T-helper 2 cell treated with Interferon-gamma antibody and Interleukin-4, amounts not matched to agents 5 μg/mL and 100 μg/mL, for 36 hours (primary cell): ENCODE results near the gene TUBD1.
A peak's percentile ranks its signal among the peaks of the same experiment; 100 is the strongest.
"Not testable (repeated sequence)": the region's sequence is repeated elsewhere in the genome, so short reads cannot be mapped to it uniquely, and the experiment has no call there.

Experiments
- DNase-seq: peaks from one replicate; pipeline ENCODE4 v3.0.0; 2021; ENCODE audit warnings: low spot score
- H3K27ac Mint-ChIP-seq: one replicate; pipeline ENCODE4 v1.8.0; 2021; ENCODE audit warnings: mild to moderate bottlenecking, mixed read lengths
- H3K27me3 Mint-ChIP-seq: one replicate; pipeline ENCODE4 v1.8.0; 2021; ENCODE audit warnings: low read depth, mixed read lengths
- H3K36me3 Mint-ChIP-seq: one replicate; pipeline ENCODE4 v1.8.0; 2021; ENCODE audit warnings: low read depth, mixed read lengths
- H3K4me1 Mint-ChIP-seq: one replicate; pipeline ENCODE4 v1.8.0; 2021; ENCODE audit warnings: low read depth, mixed read lengths
- H3K4me3 Mint-ChIP-seq: one replicate; pipeline ENCODE4 v1.8.0; 2022; ENCODE audit warnings: mild to moderate bottlenecking, moderate library complexity, mixed read lengths
- H3K9me3 Mint-ChIP-seq: one replicate; pipeline ENCODE4 v1.8.0; 2021; ENCODE audit warnings: mixed read lengths

TUBD1 gene

DNA sequence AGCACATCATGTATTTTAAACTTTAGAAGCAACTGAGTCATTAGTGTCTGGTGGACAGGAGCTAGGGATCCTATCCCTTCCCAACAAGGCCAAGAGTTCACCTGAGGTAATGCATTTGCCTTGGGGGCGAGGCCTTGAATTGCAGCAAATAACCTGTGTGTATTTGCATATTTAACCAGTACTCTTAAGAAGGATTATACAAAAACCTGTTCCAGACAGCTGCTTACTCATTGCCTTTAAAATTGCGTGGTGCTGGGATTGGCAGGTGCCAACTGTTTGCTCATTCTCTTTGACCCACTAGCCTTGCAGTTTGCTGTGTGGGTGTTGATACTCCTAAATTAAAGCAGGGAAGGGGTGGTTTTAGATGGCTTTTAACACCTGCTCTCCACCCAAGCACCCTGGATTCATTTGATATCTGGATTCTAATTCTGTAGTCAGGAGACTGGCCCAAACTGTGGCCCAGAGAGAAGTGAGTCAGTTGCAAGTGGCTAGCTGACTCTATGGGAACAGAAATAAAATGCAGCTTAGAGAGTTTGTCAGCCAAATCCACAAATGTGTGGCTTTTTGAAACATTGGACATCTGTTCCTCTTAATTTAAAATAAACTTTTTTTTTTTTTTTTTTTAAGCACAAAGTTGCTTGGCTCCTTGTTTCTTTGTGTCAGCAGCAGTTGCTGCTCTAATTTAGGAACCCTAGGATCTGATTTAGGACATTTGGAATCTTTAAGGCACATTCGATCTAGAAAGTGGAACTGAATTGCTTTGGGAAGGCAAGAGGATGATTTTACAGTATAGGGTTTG lies 46.9 kb downstream of the TUBD1 start:
- DNase-seq = no peak
- H3K27ac Mint-ChIP-seq = peak overlapping the region; percentile 87
- H3K9me3 Mint-ChIP-seq = no peaks in the 10 kb centered on the region
- H3K36me3 Mint-ChIP-seq = peaks cover 26% of the 10 kb centered on the region
- peak overlapping the region; percentile 49 for H3K4me3 Mint-ChIP-seq
- H3K4me1 Mint-ChIP-seq = peaks cover 54% of the 10 kb centered on the region
- peaks cover 2% of the 10 kb centered on the region for H3K27me3 Mint-ChIP-seq

GRCh38 chr17:59844884-59845594 lies 47.7 kb downstream of the TUBD1 start:
- Mint-ChIP-seq H3K4me3 (peak overlapping the region; percentile 49), H3K36me3 (peaks cover 33% of the 10 kb centered on the region), H3K4me1 (peaks cover 54% of the 10 kb centered on the region), H3K27me3 (peaks cover 2% of the 10 kb centered on the region), H3K27ac (peak overlapping the region; percentile 76), H3K9me3 (no peaks in the 10 kb centered on the region)
- DNase-seq = no peak

- H3K36me3 Mint-ChIP-seq = peaks cover 53% of the 10 kb centered on the region
Observed at GRCh38 chr17:59842901-59843652, 49.7 kb downstream of the TUBD1 start.

GRCh38 chr17:59841882-59842263 lies 50.9 kb downstream of the TUBD1 start:
- peaks cover 57% of the 10 kb centered on the region for H3K36me3 Mint-ChIP-seq
- H3K27me3 Mint-ChIP-seq, DNase-seq, H3K9me3 Mint-ChIP-seq: not testable (repeated sequence)
- peak overlapping the region; percentile 99 for H3K4me3 Mint-ChIP-seq
- H3K4me1 Mint-ChIP-seq = peaks cover 41% of the 10 kb centered on the region
- H3K27ac Mint-ChIP-seq = peak overlapping the region; percentile 99

More at GRCh38 chr17:59842901-59843652, 49.7 kb downstream of the TUBD1 start:
- H3K27ac Mint-ChIP-seq = peak overlapping the region; percentile 99
- H3K9me3 Mint-ChIP-seq = no peaks in the 10 kb centered on the region
- peak overlapping the region; percentile 99 for H3K4me3 Mint-ChIP-seq
- peak; percentile 72 for DNase-seq
- peaks cover 7% of the 10 kb centered on the region for H3K27me3 Mint-ChIP-seq
- peaks cover 44% of the 10 kb centered on the region for H3K4me1 Mint-ChIP-seq

GRCh38 chr17:59841091-59841881 lies 51.5 kb downstream of the TUBD1 start:
- Mint-ChIP-seq H3K36me3 (peaks cover 57% of the 10 kb centered on the region), H3K4me1 (peaks cover 41% of the 10 kb centered on the region), H3K27ac (peak overlapping the region; percentile 99), H3K4me3 (peak overlapping the region; percentile 99)
- DNase-seq, H3K9me3 Mint-ChIP-seq, H3K27me3 Mint-ChIP-seq: not testable (repeated sequence)

GRCh38 chr17:59840329-59841090 lies 52.2 kb downstream of the TUBD1 start:
- Mint-ChIP-seq H3K4me1 (peaks cover 35% of the 10 kb centered on the region), H3K36me3 (peaks cover 58% of the 10 kb centered on the region), H3K4me3 (peak overlapping the region; percentile 99), H3K9me3 (no peaks in the 10 kb centered on the region), H3K27ac (peak overlapping the region; percentile 99), H3K27me3 (peaks cover 7% of the 10 kb centered on the region)
- DNase-seq = no peak

DNA sequence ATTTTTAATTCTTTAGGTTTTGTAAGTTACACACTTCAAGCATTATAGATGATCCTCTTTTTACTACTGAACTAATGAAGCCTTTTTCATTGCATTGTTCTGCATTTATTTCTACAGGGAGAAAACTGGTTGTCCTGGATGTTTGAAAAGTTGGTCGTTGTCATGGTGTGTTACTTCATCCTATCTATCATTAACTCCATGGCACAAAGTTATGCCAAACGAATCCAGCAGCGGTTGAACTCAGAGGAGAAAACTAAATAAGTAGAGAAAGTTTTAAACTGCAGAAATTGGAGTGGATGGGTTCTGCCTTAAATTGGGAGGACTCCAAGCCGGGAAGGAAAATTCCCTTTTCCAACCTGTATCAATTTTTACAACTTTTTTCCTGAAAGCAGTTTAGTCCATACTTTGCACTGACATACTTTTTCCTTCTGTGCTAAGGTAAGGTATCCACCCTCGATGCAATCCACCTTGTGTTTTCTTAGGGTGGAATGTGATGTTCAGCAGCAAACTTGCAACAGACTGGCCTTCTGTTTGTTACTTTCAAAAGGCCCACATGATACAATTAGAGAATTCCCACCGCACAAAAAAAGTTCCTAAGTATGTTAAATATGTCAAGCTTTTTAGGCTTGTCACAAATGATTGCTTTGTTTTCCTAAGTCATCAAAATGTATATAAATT lies 53.0 kb downstream of the TUBD1 start:
- H3K4me1 Mint-ChIP-seq = peaks cover 27% of the 10 kb centered on the region
- peak overlapping the region; percentile 99 for H3K4me3 Mint-ChIP-seq
- H3K27me3 Mint-ChIP-seq = peaks cover 7% of the 10 kb centered on the region
- H3K9me3 Mint-ChIP-seq = no peaks in the 10 kb centered on the region
- peaks cover 58% of the 10 kb centered on the region for H3K36me3 Mint-ChIP-seq
- no peak for DNase-seq
- peak overlapping the region; percentile 99 for H3K27ac Mint-ChIP-seq

DNA sequence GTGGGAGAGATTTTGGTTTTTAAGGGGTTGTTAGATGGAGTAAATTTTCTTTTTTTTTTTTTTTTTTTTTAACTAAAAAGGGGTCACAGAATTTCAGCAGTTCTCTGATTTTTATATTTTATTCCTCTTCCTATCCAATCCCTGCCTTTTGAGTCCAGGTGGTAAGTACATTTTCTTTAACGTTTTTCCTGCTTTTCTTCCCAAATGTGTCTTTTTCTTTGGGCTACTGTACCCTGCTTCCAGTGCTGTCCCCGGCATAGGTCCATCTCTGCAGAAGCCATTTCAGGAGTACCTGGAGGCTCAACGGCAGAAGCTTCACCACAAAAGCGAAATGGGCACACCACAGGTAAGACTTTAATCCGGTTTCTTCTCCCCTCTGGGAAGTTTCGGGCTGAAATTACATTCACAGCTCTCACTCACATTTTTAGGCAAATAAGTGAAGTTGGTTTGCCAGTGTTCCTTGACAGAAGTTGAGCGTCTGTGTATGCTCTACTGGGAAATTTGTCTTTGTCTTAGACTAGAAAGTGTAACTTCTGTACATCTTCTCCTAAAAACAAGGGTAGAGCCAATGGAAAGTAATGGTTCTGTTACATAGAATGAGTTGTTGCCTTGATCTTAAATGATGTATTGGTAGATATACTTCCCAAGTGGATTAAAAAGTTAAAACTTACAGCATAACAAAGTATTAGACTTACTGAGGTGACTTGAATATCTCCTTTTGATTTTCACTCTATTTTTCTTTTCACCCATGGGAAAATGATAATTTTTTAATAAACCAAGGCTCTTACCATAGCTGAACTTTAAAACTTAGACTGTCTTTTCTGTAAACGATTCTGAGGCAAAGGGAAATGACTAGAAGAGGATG lies 54.5 kb downstream of the TUBD1 start:
- H3K4me1 Mint-ChIP-seq = peaks cover 30% of the 10 kb centered on the region
- peak; percentile 44 for DNase-seq
- H3K27me3 Mint-ChIP-seq = peaks cover 7% of the 10 kb centered on the region
- peak overlapping the region; percentile 99 for H3K27ac Mint-ChIP-seq
- H3K9me3 Mint-ChIP-seq = no peaks in the 10 kb centered on the region
- peak overlapping the region; percentile 99 for H3K4me3 Mint-ChIP-seq
- peaks cover 60% of the 10 kb centered on the region for H3K36me3 Mint-ChIP-seq

DNA sequence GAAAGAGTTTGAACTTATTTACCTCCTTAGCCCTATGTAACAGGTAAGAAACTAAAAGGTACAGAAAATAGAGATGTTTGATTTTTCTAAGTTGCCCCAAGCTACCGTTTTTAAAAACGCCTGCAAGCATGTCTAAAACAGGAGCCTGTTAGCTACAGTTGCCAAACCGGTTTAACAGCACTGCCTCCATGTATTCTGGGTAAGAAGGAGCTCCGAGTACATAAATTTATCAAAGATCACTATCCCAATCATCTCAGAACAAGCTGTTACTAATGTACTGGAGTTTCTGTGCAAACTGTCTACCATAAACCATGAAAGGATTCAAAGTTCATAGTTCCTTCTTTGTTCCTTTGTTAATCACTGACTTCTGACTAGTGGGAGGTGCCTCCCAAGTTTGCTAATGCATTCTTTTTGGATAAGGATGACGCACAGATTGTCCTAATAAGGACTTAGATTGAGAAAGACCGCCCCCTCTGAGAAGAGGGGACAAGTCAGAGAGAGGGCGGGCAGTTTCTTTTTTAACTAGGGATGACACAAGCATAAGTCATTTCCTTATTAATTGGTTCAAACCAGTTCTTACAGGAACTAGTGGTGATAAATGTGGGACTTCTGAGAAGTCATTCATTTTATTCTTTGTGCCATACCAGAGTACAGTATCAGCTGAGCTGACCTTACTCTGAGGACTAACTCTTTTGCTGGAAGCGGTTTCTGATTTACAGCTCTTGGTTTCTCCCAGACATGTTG lies 55.3 kb downstream of the TUBD1 start:
- peaks cover 29% of the 10 kb centered on the region for H3K4me1 Mint-ChIP-seq
- H3K36me3 Mint-ChIP-seq = peaks cover 57% of the 10 kb centered on the region
- peak overlapping the region; percentile 99 for H3K27ac Mint-ChIP-seq
- peak overlapping the region; percentile 99 for H3K4me3 Mint-ChIP-seq
- no peaks in the 10 kb centered on the region for H3K9me3 Mint-ChIP-seq
- peak; percentile 83 for DNase-seq
- peaks cover 7% of the 10 kb centered on the region for H3K27me3 Mint-ChIP-seq

DNA sequence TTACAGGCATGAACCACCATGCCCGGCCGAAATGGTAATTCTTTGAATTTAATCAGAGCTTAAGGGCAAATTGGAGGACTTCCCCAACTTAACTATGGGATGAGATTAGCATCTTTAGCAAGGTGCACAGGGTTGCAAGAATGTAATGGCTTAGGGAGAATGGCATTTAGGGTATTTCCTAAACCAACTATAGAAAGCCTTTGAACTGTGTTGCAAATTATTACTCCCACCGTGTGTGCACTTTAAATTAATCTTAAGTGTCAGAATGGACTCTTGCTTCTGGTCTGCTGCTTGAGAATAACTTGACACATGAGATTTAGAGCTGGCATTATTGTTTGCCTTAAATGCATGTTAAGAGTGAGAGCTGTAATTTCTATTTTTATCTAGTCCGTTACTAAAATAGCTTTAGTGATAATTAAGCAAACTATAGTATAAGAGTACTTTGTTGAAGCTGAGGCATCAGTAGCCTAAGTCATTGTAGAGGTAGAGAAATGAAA lies 59.8 kb downstream of the TUBD1 start:
- Mint-ChIP-seq H3K27ac (peak overlapping the region; percentile 76), H3K9me3 (no peaks in the 10 kb centered on the region), H3K27me3 (no peaks in the 10 kb centered on the region), H3K4me1 (peaks cover 52% of the 10 kb centered on the region), H3K36me3 (peaks cover 15% of the 10 kb centered on the region), H3K4me3 (peak overlapping the region; percentile 25)
- no peak for DNase-seq

GRCh38 chr17:59830846-59831486 lies 61.8 kb downstream of the TUBD1 start:
- H3K4me3 Mint-ChIP-seq = peak overlapping the region; percentile 75
- no peak for DNase-seq
- peaks cover 60% of the 10 kb centered on the region for H3K4me1 Mint-ChIP-seq
- no peaks in the 10 kb centered on the region for H3K9me3 Mint-ChIP-seq
- H3K36me3 Mint-ChIP-seq = peaks cover 22% of the 10 kb centered on the region
- peak overlapping the region; percentile 96 for H3K27ac Mint-ChIP-seq
- H3K27me3 Mint-ChIP-seq = no peaks in the 10 kb centered on the region
